ENCODE data around the gene IFT172. TPM values are rescaled to one million over a fixed set of nuclear protein-coding genes. Genes with fewer than 3 reads are reported as not detected.

Gene IFT172
- total RNA-seq, 4 donors from 2014 or later = 7.6 to 19.6 (median 13.5) TPM

GRCh38 chr2:27522400-27522945, 32.9 kb upstream of the IFT172 start:
- intact Hi-C loops (cut with DNase I) = no loop called here
- no peak for DNase-seq
- no peaks in the 10 kb centered on the region for H3K9me3 ChIP-seq
- H3K36me3 ChIP-seq = no peaks in the 10 kb centered on the region
- H3K4me3 ChIP-seq = no peak overlapping the region
- WGBS, 2 donors = 83 to 97% methylated on average over 4 to 7 of the region's 7 CpGs
- H3K4me1 ChIP-seq = no peaks in the 10 kb centered on the region
- H3K27me3 ChIP-seq = peaks cover 0 to 19% (median 0%) of the 10 kb centered on the region in 4 donors
- no peak overlapping the region for H3K27ac ChIP-seq
- TF ChIP-seq CTCF (IDR thresholded peaks at IDR 0.05) (no peak), POLR2A (IDR thresholded peaks at IDR 0.05) (no peak)

GRCh38 chr2:27520316-27520715, 30.8 kb upstream of the IFT172 start:
- H3K4me1 ChIP-seq = no peaks in the 10 kb centered on the region
- TF ChIP-seq CTCF (IDR thresholded peaks at IDR 0.05) (no peak), POLR2A (IDR thresholded peaks at IDR 0.05) (no peak)
- intact Hi-C loops (cut with DNase I) = no loop called here

GRCh38 chr2:27518782-27519113, 29.2 kb upstream of the IFT172 start:
- 82 to 89% methylated on average over 1 to 4 of the region's 4 CpGs for WGBS, 2 donors
- DNase-seq = no peak
- intact Hi-C loops (cut with DNase I) = no loop called here

More at GRCh38 chr2:27520316-27520715, 30.8 kb upstream of the IFT172 start:
- Histone ChIP-seq H3K9me3 (no peaks in the 10 kb centered on the region), H3K27me3 (peaks cover 0 to 15% (median 0%) of the 10 kb centered on the region in 4 donors), H3K36me3 (no peaks in the 10 kb centered on the region), H3K4me3 (no peak overlapping the region), H3K27ac (no peak overlapping the region)
- WGBS, 2 donors = 78 to 83% methylated on average over 2 of the region's 2 CpGs
- no peak for DNase-seq

GRCh38 chr2:27518113-27518781, 28.7 kb upstream of the IFT172 start:
- no peaks in the 10 kb centered on the region for H3K9me3 ChIP-seq
- DNase-seq = no peak
- H3K27ac ChIP-seq = no peak overlapping the region
- WGBS, 2 donors = 61 to 66% methylated on average over 3 to 5 of the region's 5 CpGs
- no peaks in the 10 kb centered on the region for H3K4me1 ChIP-seq
- H3K4me3 ChIP-seq = no peak overlapping the region
- TF ChIP-seq CTCF (IDR thresholded peaks at IDR 0.05) = no peak
- TF ChIP-seq POLR2A (IDR thresholded peaks at IDR 0.05) = no peak
- no peaks in the 10 kb centered on the region for H3K36me3 ChIP-seq
- intact Hi-C loops (cut with DNase I) = no loop called here
- peaks cover 0 to 18% (median 0%) of the 10 kb centered on the region in 4 donors for H3K27me3 ChIP-seq

More at GRCh38 chr2:27518782-27519113, 29.2 kb upstream of the IFT172 start:
- no peak overlapping the region for H3K27ac ChIP-seq
- no peaks in the 10 kb centered on the region for H3K4me1 ChIP-seq
- H3K27me3 ChIP-seq = peaks cover 0 to 18% (median 0%) of the 10 kb centered on the region in 4 donors
- H3K36me3 ChIP-seq = no peaks in the 10 kb centered on the region
- no peak overlapping the region for H3K4me3 ChIP-seq
- H3K9me3 ChIP-seq = no peaks in the 10 kb centered on the region
- no peak for TF ChIP-seq POLR2A (IDR thresholded peaks at IDR 0.05)
- no peak for TF ChIP-seq CTCF (IDR thresholded peaks at IDR 0.05)

- no peak for DNase-seq
- Histone ChIP-seq H3K9me3 (no peaks in the 10 kb centered on the region), H3K4me1 (no peaks in the 10 kb centered on the region), H3K27me3 (no peaks in the 10 kb centered on the region), H3K27ac (no peak overlapping the region), H3K4me3 (no peak overlapping the region), H3K36me3 (no peaks in the 10 kb centered on the region)
- 40 to 48% methylated on average over 6 of the region's 6 CpGs for WGBS, 2 donors
- intact Hi-C loops (cut with DNase I) = no loop called here
- no peak for TF ChIP-seq POLR2A (IDR thresholded peaks at IDR 0.05)
- no peak for TF ChIP-seq CTCF (IDR thresholded peaks at IDR 0.05)
These were observed 19.8 kb upstream of the IFT172 start for GRCh38 chr2:27509326-27509725.
